IPS-11a (cell line): ENCODE data around the gene LSG1.
"Not testable (repeated sequence)": the region's sequence is repeated elsewhere in the genome, so short reads cannot be mapped to it uniquely, and the experiment has no call there.

Experiments
- H3K4me3 ChIP-seq: one replicate; pipeline ENCODE4 v1.5.1; 2013; ENCODE audit warnings: low read depth, low read length, control low read depth

LSG1 gene

DNA sequence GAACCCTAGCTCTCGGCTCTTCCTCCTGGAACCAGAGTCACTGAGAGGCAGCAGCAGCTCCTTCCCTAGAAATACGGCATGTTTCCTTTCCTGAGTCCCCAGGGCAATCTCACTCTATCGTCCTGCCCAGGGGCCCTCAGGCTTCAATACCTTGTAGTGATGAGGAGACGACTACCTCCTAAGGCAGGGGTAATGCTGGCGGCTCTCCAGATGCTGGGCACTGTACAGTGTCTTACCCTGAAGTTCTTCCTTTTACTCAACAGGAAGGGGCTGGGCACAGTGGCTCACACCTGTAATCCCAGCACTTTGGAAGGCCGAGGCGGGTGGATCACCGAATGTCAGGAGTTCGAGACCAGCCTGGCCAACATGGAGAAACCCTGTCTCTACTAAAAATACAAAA, 52.2 kb downstream of the LSG1 start:
- no peak overlapping the region for H3K4me3 ChIP-seq

DNA sequence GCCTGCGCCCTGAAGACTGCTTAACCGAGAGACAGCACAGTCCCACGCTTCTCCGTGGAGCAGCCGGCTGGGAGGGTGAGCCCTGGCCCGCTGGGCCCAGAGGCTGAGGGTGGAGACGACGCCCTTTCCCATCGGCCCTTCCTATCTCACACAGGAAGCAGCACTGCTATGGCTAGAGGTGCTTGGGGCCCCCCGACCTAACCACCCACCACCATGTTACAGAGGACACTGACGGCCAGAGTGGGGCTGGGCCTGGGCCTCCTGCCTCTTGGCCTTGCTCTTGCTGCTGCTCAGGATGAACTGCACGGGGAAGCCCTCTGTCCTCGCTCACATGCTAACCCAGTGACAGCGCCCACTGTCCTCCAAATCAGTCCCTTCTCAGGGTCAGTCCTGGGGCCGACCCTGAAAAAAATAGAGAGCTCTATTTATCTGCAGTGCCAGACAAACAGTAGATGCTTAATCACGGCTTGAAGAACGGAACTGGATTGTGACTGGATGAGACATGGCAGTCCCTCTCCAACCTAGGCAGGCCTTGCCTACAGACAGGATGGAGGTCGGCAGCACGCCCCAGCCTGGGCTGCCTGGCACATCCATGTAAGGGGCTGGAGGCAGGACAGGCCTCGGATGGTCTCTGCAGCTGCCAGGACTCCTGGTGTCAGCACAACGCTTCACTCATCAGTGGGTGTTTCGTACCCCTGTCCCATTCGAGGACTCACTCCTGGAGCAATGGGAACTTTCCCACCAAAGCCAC, 53.0 kb downstream of the LSG1 start:
- H3K4me3 ChIP-seq: no peak overlapping the region

DNA sequence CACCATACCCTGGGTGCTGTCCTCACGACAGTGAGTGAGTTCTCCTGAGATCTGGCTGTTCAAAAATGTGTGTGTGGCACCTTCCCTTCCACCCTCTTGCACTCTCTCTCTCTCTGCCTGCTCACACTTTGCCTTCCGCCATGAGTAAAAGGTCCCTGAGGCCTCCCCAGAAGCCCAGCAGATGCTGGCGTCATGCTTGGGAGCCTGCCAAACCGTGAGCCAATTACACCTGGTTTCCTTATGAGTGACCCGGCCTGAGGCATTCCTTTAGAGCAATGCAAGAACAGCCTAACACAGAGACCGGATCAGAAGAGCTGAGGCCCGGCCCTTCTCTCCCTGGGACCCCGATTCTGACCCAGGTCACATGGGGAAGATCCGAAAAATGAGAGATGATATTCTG, 54.2 kb downstream of the LSG1 start:
- H3K4me3 ChIP-seq: no peak overlapping the region

DNA sequence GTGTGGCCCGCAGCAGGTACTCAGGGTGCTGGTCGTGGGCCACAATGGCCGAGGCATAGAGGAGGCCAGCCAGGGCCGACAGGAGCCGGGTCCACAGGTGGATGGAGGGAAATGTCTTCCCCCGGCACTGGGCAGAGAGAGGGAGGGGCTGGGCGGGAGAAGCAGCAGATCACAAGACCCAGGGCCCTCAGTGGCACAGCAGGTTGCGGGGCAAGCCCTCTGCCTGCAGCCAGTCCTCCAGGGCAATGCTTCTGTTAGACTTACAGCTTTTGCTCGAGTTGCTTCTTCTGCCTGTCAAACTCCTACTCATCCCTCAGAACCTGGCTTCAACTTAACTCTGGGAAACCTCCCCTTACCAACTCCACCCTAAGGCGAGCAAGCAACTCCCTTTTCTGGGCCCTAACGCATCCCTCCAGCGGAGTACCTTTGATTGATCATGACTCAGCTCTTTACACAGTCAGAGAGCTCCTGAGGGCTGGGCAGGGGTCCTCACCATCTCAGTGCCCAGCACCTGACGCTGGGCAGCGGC, 54.8 kb downstream of the LSG1 start:
- H3K4me3 ChIP-seq: no peak overlapping the region

DNA sequence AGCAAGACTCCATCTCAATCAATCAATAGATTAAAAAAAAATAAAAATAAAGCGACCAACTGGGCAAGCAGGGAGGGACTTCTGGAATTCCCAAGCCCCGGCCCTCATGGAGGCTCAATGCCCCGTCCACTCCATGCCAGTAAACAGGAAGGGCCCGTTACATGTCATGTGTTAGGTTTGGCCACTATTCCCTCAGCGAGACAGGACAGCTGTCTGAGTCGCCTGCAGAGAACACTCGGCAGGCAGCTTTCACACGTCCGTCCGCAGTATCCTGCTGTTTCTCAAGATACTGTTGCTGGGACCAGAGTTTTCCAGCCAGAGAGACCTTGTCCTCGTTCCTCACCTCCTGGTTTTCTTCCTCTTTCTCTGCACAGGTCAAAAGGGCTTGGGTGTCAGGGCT, 56.8 kb downstream of the LSG1 start:
- no peak overlapping the region for H3K4me3 ChIP-seq

DNA sequence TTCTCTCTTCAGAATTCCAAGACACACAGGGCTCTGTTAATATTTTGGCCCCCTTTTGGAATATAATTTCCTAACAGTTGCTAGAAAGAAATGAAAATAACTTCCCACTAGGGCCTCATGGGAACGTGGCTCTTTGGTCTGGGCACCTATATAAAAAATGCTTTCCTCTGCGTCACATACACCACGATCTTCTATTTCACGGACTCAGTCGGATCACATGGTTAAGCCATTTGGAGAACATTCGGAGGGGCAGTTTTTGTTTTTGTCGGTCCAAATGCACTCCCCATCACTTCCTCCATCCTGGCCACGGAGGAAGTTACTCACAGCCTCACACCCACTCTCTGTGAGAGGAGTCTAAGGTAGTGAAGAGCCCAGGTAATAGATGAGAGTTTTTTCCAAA, 59.8 kb downstream of the LSG1 start:
- H3K4me3 ChIP-seq: no peak overlapping the region

DNA sequence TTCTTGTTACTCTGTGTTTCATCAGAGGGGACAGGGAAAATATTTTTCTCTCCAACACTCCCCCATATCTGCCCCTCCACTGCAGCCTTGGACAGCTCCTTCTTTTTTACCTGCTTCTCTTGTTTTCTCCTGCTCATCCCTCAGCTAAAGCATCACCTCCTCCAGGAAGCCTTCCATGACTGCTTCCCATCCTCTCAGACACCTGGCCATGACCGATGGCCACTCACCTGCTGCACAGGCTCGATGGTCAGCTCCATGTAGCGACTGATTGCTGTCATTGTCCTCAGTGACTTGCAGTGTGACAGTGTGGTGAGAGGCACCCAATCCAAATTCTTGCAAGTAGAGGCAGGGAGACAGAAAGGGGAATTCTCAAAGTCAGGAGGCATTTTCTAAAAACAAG, 61.3 kb downstream of the LSG1 start:
- no peak overlapping the region for H3K4me3 ChIP-seq

DNA sequence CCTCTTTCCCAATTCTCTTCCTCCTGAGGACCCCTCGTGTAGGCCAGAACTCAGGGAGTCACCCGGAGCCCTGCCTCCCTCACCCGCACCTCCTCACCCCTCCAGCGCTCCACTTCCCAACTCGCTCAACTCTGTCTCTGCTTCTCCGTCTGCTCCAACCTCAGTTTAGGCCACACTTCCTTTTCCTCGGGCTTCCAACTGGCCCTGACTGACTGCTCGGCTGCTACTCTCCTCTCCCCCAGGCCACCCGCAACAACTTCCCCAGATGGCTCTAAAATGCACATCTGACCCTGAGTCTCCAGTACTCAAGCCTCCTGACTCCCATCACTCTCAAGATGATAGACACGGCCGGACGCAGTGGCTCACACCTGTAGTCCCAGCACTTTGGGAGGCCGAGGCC, 62.4 kb downstream of the LSG1 start:
- no peak overlapping the region for H3K4me3 ChIP-seq

DNA sequence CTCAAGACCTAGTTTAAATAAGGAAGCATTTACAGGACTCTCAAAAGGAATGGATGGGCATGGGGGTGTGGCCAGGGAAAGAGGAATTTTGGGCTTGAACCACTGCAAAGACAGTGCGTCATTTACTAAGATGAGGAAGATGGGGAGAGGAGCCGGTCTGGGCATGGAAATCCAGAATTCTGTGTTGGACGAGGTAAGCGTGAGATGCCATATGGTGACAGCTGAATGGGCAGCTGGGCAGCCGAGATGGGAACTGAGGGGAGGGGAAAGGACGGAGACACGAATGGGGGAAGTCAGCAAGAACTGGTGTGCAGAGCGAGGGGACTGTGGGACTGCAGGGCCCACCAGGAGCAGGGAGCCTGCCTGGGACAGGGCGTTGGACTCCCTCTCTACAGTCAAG, 63.0 kb downstream of the LSG1 start:
- no peak overlapping the region for H3K4me3 ChIP-seq

DNA sequence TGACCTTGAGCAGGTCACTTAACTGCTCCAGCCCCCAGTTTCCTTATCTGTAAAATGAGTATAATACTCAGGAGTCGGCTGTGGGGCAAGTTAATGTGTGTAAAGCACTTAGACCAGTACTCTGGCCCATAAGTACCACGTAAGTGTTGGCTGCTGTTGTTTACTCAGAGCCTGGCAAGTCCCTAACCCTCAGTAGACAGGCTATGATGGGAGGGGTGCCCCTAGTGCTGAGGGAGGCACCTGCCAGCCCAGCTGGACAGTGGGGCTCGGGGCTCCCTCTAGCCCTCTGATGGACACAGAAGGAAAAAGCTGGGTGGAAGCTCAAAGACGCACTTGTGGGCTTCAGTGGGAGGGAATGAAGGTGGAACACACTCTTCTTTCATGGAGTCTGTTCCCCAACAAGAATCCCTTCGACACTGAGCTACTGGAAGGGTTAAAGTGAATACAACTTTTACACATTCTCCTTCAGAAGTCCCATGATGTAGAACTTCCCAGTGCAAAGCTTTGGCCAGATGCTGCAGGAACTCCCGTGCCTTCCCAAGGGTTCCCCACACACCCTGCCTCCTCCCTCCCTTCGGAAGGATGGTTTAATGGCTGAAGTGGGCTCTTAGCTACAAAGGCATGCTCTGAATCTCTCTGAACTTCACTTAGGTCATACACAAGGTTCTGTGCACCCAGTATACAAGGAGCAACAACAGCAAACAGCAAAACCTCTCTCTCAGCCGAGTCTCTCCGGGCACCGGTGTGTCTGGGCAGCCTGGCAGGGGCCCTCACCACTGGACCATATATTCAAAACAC, 64.2 kb downstream of the LSG1 start:
- no peak overlapping the region for H3K4me3 ChIP-seq

DNA sequence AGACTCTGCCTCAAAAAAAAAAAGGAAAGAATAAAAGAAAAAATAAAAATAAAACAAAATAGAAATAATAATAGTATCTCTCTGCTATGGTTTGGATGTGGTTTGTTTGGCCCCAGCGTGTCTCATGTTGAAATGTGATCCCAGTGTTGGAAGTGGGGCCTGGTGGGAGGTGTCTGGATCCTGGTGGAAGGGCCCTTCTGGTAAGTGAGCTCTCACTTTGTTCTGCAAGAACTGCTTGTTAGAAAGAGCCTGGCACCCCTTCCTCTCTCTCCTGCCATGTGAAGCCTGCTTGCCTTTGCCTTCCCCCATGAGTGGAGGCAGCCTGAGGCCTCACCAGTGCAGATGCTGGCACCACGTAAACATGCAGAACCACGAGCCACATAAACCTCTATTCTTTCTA, 65.0 kb downstream of the LSG1 start:
- no peak overlapping the region for H3K4me3 ChIP-seq

DNA sequence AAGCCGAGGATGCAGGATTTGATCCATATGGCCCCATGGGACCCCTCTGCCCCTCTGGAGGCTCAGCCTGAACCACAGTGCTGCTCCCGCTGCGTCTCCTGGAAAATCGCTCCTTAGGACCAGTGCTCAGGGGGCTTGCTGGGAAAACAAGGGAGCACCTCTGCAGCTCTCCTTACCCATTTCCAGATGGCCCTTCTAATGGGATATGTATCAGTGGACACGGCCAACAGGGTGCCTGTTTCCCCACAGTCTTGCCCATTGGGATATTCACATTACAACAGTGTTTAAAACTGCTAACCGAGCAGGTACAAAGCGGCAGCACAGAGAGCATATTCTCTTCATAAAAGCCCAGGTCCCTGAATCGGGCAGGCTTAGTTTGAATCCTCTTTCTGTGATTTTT, 65.8 kb downstream of the LSG1 start:
- no peak overlapping the region for H3K4me3 ChIP-seq

DNA sequence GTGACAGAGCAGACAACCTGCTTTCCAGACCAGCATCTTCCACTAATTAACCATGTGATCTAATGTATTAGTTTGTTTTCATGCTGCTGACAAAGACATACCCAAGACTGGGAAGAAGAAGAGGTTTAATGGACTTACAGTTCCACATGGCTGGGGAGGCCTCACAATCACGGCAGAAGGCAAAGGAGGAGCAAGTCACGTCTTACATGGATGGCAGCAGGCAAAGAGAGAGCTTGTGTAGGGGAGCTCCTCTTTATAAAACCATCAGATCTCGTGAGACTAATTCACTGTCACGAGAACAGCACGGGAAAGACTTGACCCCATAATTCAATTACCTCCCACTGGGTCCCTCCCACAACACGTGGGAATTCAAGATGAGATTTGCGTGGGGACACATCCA, 66.7 kb downstream of the LSG1 start:
- not testable (repeated sequence) for H3K4me3 ChIP-seq

DNA sequence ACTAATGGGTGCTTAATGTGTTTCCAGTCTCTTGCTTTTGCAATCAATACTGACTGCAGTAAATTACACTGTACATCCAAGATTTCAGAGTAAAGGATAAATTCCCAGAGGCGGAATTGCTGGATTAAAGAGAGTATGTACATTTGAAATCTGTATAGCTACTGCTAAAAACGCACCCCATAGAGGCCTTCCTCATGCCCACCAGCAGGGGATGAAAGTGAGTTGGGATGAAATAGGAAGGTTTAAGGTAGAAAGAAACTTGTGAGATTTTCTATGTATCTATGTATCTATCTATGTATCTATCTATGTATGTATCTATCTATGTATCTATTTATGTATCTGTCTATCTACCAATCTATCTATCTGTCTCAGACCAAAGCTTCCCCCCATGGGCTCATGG, 67.2 kb downstream of the LSG1 start:
- no peak overlapping the region for H3K4me3 ChIP-seq

DNA sequence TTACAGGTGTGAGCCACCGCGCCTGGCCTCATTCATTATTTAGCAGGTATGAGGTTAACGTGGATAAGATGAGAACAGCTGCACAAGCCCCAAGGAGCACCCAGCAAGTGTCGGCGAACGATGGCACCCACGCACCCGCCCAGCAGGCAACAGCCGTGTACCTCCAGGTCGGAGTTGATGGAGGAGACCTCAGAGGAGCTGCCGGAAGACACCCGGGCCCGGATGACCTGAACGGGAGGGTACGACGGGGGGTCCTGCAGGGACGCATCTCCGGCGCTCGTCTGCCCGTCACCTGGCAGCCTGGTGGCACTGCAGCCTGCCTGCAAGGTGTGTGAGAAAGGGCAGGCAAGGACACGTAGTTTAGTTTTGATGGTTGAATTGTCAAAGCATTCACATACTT, 67.9 kb downstream of the LSG1 start:
- no peak overlapping the region for H3K4me3 ChIP-seq

DNA sequence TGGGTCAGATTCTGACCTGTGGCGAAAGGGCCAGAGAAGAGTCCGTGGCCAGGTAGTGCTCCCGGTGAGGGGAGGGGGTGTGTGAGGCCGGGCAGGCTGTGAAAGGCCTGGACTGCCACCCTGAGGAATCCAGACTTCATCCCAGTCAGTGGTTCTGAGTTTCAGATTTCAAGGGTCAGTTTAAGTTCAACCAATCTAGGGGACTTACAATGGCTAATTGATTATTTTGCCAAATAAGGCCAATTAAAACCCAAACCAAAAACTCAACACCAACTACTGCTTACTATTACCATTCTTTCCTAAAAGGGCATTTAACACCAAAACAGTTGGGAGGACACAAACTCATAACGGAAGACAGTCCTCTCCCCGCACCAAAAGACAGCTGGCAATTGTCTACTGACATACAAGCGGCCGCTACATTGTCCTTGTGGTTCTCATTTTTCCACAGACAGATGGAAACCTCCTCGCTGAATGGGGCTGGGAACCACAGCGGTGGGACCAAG, 69.3 kb downstream of the LSG1 start:
- no peak overlapping the region for H3K4me3 ChIP-seq

DNA sequence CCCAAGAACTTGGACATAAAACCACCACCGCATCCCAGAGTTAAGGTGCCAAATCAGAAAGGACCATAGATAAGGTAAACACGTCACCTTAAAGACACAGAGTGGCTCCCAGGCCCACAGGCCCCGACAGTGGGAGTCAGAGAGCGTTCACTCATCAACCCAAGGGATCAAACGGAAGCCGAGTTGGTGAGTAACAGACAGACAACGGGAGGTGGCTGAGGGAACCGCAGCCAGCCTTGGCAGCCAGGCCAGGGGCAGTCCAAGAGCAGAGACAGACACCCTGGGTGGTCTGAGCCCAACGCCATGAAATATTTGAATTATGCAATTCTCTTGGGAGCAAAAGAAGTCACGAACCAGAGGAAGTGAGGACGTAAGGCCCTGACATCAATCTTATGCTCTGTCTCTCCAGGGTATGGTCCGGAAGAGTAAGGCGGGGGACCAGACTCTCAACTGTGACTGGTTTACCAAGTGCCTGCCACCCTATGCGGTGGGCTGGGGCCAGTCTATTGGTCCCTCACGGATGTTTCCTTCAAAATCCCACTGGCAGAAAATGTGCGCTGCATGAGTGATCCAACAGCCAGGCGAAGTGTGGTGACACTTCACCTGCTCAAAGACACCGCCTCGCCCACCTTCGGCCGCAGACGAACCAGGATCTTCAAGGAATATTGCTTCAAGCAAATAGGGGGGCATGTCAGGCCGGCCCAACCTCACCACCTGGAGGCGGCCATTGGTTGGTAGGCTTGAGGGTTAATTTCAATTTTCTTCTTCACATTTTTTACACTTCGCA, 73.0 kb downstream of the LSG1 start:
- no peak overlapping the region for H3K4me3 ChIP-seq

DNA sequence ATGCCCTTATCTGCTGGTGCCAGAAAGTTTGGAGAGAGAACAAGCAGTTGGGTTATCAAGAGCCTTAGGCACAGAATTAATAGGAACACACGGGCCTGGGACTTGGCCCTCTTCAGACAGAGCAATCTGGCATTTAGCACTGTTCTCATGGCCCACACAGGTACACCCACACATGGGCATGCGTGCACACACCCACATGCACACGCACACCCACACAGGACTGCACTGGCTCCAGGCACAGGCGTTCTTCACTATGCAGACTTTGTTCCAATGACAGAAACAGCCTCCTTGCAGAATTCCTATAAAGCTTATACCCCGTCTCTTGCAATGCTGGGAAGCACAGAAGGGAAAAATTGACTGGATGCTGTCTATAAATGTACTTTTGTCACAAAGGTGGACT, 75.1 kb downstream of the LSG1 start:
- H3K4me3 ChIP-seq: no peak overlapping the region

DNA sequence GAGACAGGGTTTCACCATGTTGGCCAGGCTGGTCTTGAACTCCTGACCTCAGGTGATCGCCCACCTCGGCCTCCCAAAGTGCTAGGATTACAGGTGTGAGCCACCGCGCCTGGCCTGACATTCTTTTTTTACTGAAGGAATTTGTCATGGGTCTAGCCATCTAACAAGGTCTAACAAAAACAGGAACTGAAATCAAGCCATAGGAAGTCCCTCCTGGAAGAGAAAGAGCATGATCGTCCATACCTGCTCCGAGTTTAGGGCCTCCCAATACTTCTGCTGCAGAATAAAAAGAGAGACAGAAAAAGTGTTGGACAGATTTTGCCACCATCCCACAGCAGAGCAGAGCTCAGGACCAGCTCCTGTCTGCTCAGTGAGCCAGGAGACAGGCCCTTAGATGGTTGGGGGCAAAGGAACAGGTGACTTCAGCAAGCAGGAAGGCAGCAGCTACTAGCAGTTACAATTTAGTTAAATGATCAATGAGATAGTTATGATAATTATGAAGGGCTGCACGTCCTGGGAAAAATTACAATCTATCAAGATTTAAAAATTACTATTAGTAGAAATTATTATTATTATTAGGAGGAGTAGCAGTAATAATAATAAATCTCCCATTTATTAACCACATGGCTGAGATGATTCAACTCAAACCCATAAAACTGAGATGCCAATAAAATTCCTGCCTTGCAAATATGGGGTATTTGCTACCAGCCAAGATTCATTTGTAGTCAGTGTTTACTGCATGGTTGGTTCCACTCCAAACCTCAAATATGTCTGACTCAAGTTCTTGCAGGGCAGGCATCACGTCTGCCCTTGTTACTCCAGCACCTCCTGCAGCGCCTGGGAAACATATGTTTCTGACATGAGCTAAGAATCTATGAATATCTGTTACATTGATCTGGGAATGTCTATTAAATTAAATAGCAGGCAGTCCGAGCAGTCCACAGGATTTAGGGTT, 78.9 kb downstream of the LSG1 start:
- H3K4me3 ChIP-seq: no peak overlapping the region
